ENCODE measurements around the gene PEDS1.
A peak's percentile ranks its signal among the peaks of the same experiment; 100 is the strongest.
"Not testable (repeated sequence)": the region's sequence is repeated elsewhere in the genome, so short reads cannot be mapped to it uniquely, and the experiment has no call there.

PEDS1 gene

DNA sequence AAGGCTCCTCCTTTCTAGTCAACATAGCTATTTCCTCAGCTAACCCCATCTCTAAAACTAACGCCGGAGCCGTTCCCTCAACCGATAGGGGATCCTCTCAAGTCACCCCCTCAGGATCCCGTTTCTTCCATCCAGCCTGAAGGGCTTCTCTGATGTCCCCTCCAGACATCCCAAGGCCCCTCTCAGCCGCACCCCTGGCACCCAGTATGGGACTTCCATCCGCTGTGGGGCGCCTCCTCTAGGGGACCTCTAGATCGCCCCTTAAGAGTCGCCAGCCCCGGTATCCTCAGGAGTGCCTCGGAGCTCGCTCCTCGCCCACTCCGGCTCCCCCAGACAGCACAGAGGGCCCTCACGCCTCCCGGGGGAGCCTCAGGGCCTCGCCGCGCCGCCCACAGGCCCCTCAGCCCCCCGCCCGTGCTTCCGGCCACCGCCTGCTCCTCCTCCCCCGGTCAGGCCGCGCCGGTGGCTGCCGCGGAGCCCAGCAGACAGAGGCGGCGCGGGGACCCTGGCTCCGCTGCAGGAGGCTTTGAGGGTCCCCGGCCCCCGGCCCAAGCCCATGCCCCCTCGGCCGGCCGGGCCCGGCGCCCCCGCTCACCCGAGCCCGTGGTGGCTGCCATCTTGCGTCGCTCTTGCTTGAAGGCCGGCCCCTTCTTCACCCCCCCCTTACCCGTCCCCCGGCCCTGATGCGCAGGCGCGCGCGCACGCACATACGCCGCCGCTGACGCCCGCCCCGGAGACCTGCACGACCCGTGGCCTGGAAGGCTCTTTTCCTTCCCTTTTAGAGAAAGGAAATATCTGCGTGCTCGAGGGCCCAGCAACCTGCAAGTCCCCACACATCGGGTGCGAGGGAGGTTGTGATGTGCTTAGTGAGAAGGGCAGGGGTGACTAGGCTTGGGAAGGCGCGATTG, 40.8 kb downstream of the PEDS1 start, which contains the start of gene UBE2V1:
Gene UBE2V1, minus strand, starts transcription at position 639 of the 908 bp plus-strand sequence. Its CDS starts 22 bp downstream, at position 617.
- DNase-seq (ENCODE audit: low read depth) = peak; percentile 86

DNA sequence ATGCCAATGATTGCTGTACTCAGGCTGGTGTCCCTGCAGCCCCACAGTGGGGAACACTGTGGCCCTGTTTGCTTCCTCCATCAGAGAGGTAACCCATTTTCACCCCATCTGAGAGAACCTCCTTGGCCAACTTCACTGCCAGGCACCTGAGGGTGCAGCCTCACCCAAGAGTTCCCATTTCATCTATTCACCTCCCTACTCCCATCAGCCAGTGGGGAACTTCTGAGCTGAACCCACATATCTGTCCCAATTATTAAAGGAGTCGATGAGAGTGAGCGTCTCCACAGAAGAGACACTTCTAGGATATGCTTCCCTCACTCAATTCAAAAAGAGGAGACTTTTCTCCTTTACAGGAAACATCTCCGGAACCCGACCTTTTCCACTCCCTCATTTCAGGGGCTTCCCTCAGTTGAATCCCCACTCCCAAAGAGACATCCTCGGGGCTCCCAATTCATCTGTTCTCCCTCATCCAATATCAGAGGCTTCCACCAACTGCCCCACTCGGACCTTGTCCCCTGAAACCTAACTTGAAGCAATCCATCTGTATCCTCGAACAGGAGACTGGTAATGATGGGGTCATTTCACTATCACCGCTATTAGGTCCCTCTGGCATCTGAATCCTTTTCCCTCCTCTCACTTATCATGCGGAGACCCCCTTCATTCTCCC, 41.6 kb downstream of the PEDS1 start:
- DNase-seq (ENCODE audit: low read depth) = no peak

DNA sequence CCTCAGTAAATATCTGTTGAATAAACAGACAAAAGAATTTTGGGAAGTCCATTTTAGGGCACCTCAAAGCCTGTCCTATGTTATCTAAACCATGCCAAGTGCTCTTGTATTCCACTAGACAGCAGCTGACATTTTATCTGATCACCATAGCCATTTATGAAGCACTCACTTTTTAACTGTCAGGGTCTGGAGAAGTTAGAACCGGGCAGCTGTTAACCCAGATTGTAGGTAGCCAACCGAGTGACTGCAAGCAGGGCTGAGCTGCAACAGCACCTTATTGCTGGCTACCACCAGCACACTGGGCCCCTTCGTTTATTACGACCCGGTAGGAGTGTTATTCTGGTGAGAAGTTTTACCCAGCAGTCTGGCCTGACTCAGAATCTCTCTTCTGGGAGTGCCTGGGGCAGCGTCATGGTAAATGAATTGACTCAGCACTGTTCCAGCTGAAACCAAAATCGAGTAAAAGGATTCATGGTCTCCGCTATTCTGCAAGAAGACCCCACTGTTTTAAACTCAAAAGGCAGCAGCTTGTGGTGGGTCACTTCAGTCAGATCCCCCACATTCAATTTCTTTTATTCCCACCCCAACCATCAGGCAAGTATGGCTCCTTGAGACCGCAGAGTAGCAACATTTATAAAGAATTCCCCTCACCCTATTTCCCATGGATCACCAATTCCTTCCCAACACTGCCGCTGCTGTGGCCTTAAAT, 42.2 kb downstream of the PEDS1 start:
- DNase-seq (ENCODE audit: low read depth) = peak; percentile 30

DNA sequence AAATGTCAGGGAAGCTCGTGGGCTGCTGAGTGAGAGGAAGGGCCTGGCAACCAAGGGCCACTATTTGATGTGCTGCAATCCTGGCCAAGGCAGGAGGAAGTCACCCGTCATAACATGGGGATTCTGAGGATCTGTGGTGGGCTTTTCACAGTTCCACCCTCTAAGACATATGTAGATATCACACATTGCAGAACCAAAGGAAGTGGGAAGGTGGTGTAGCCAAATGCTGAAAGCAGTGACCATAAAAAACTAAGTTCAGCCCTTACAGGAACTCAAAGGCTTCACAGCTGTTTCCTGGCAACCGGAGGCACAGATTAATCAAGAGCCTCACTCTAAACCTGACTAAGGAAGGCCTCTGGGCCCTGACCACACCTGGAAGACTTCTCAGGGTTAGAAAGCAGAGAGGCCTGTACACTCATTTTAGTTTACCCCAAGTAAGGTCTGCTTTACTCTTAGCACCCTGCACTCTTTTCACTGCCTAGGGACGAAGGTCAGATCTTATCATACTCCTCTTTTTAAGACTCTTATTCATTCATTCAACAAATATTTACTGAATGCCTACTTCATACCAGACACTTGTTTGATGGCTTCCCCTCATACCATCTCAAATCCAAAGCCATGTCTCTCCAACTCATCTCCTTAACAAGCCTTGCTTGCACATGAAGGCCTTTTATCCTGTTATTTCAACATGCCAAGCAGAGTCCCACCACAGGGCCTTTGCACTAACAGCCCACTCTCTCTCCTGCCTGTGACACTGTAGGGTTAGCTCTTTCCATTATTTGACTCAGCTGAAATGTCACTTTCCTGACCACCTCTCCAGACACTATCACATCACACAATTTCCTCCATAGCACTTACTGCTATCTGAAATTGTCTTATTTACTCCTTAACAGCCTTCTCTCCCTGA, 43.1 kb downstream of the PEDS1 start:
- peak; percentile 25 for DNase-seq (ENCODE audit: low read depth)

DNA sequence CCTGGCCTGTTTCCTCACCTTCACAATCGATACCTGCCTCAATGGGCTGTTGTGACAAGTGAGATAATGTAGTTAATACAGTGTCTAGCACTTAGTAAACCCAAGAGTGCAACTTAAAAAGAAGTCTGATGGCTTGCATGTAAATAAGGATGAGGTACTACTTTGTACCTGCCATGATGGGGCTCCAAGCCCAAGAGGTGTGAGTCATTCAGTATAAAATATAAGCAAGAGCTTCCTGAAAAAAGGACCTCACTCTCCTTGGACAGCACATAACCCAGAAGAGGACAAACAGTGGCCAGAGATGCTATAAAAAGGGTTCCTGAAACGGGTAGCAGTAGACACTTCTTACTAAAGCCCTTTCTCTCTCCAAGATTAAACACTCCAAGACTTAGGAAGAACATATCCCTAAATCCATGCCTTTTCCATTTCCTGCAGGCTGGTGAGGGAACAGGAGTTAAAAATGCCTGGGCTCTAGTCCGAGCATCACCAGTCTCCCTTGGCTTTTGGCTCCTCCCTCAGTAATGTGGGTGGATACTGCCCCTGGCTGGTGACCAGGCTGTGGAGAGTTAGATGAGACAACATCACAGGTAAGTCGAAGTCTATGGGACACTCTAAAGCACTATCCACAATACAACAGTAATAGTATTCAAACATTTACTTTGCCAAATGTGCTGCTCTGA, 44.8 kb downstream of the PEDS1 start:
- DNase-seq (ENCODE audit: low read depth) = no peak

DNA sequence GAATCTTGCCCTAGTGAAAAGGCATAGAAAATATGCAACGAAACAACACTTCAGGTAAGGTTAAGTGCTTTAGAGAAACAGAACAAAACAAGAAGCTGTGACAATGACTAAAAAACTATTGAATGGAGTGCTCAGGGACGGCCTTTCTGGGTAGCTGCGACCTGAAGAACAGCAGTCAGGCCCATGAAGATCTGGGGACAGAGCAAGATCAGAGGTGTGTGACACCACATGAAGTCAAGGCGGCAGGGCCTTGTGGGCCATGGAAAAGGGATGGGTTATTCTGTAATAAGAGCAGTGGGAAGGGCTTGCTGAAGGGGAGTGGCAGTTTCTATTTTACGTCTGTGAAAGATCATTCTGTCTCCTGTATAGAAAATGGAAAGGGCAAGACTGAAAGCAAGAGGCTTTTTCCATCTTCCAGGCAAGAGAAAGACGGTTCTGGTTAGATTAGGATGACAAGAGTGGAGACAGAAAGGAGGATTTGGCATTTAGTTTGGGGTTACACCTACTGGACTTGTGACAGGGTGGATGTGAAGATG, 45.7 kb downstream of the PEDS1 start:
- DNase-seq (ENCODE audit: low read depth) = no peak

DNA sequence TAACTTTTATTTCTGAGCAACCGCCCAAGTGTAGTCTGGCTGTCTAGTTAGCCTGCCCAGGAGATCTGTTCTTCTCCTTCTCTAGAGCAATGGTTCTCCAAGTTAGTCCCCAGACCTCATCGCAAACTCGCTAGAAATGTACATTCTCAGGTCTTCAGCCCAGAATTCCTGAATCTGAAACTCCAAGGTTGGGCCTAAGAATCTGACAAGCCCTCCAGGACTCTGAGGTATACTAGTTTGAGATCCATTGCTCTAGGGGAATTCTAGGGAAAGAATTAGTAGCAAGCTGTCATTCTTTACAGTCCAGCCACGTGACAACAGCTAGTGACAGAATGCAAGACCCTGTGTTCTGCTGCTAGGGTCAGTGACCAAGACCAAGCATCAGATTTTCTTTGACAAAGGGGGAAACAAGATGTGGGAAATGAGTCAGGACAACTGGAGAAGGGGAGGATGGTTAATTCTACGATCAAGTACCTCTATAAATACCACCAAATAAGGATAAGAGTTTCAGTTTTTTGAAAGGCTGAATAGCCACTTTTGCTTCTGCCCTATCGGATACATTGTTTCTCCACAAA, 46.4 kb downstream of the PEDS1 start:
- DNase-seq (ENCODE audit: low read depth) = no peak

DNA sequence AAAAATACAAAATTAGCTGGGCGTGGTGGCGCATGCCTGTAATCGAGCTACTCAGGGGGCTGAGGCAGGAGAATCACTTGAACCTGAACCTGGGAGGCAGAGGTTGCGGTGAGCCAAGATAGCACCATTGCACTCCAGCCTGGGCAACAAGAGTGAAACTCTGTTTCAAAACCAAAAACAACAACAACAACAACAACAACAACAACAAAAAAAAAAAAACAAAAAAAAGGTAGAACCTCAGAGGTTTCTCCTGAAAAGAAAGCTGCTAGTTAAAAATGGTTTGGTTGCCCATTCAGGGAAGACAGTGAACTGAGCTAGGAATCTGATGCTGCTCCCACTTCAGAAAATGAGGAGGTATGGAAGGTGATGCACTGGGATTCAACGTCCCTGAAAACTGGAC, 46.9 kb downstream of the PEDS1 start:
- not testable (repeated sequence) for DNase-seq (ENCODE audit: low read depth)
